GM12874 (cell line): Measurements from ENCODE around the gene LEP.

Experiments
- CTCF ChIP-seq: IDR thresholded peaks from 2 replicates; pipeline ENCODE4 v1.5.1; 2011; ENCODE audit warnings: low read depth, mild to moderate bottlenecking, control low read depth, low read length, moderate library complexity; ENCODE audit not compliant: insufficient read depth

LEP gene

GRCh38 chr7:128265156-128265905 is 24.3 kb downstream of the LEP start:
- TF ChIP-seq CTCF = no peak

GRCh38 chr7:128265906-128266300 is 24.8 kb downstream of the LEP start:
- no peak for TF ChIP-seq CTCF

- TF ChIP-seq CTCF = no peak
Observed at GRCh38 chr7:128266529-128266882, 25.4 kb downstream of the LEP start.

- TF ChIP-seq CTCF = no peak
Observed at GRCh38 chr7:128266883-128267594, 26.0 kb downstream of the LEP start.

- no peak for TF ChIP-seq CTCF
Observed at GRCh38 chr7:128267595-128267924, 26.5 kb downstream of the LEP start.

- no peak for TF ChIP-seq CTCF
Observed at GRCh38 chr7:128268233-128268632, 27.2 kb downstream of the LEP start.

- TF ChIP-seq CTCF = no peak
Observed at GRCh38 chr7:128270826-128271272, 29.8 kb downstream of the LEP start.
